Stimulated activated CD8-positive, alpha-beta memory T cell treated with anti-CD3 and anti-CD28 coated beads, Interleukin-7, amount 100 ng/mL, for 4 hours (primary cell): ENCODE measurements around the gene SUGCT.
"Not testable (repeated sequence)": the region's sequence is repeated elsewhere in the genome, so short reads cannot be mapped to it uniquely, and the experiment has no call there.

Experiments used
- DNase-seq, 2 donors: peaks; one replicate each; pipeline ENCODE4 v3.0.0-alpha.2; 2020; ENCODE audit warnings: low read depth in 2 of 2

The SUGCT gene

GRCh38 chr7:40199076-40199802, 64.4 kb downstream of the SUGCT start:
- DNase-seq, result no peak

- DNase-seq, result no peak
Observed at GRCh38 chr7:40200791-40201190, 66.0 kb downstream of the SUGCT start.

GRCh38 chr7:40202851-40203250, 68.0 kb downstream of the SUGCT start:
- no peak for DNase-seq

DNA sequence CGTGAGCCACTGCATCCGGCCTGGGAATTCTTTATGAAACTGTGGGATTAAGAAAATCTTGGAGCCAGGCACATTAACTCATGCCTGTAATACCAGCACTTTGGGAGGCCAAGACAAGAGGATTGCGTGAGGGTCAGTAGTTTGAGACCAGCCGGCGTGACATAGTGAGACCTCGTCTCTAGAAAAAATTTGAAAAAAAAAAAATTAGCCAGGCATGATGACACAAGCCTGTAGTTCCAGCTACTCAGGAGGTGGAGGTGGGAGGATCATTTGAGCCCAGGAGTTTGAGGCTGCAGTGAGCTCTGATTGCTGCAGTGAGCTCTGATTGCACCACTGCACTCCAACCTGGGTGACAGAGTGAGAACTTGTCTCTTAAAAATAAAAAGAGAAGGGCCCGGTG, 69.8 kb downstream of the SUGCT start:
- no peak for DNase-seq

DNA sequence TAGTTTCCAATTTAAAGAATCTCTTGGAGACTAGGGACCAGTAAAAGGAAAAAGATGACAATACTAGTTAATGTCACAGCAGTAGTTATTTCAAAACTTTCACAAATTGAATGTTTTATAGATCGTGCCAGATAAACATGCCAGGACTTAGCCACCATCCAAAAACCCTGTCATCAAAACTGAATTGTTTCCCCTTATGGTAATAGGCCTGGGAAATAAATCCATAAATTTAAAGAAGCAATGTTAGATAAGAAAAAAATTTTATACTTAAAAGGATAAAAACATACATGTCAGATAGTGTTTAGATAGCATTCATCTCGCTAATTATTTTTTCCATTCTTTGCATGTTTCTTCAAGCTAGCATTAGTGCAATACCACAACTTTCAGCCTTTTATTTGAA, 71.2 kb downstream of the SUGCT start:
- no peak for DNase-seq

- no peak for DNase-seq
Observed at GRCh38 chr7:40211276-40212003, 76.6 kb downstream of the SUGCT start.

- DNase-seq, result no peak
Observed at GRCh38 chr7:40213291-40213690, 78.5 kb downstream of the SUGCT start.

DNA sequence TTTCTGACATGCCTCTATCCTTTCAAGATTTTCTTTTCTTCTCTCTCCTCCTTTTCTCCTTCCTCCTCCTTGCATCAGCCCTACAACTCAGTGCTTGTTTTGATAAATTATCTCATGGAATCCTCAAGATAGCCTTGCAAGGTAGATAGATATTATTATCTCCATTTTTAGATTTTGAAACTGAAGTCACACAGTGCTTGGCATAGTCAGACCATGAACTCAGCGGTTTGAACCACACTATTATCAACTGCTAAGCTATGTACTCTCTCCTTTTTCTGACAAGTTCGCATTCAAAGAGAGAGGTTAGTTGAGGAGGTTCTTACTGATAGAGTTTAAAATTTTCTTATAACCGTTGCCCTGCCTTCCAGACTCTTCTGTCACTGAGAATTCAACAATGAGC, 79.1 kb downstream of the SUGCT start:
- DNase-seq, result no peak

DNA sequence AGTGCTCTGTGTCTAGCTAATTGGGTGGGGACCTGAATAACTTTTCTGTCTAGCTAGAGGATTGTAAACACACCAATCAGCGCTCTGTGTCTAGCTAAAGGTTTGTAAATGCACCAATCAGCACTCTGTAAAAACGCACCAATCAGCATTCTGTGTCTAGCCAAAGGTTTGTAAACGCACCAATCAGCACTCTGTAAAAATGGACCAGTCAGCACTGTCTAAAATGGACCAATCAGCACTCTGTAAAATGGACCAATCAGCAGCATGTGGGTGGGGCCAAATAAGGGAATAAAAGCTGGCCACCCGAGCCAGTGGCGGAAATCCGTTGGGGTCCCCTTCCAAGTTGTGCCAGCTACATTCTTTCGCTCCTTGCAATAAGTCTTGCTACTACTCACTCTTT, 83.8 kb downstream of the SUGCT start:
- not testable (repeated sequence) for DNase-seq

DNA sequence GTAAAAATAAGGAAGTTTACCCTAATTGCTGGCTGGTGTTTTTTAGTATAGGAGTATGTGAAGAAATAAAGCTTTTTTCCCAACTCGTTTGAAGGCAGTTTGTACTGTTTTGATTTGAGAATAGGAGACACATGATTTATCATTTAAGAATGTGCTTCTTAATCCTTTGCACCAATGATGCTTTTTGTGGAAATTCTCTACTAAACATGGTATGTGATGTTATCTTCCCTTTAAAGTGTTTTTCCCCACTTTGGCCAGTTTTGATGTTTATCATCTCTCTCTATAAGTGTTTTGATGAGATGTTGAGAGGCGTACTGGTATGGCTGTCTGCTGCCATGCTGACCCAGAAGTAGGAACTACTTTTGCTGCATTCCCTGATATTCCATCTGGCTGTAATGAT, 85.1 kb downstream of the SUGCT start:
- no peak for DNase-seq

- DNase-seq, result no peak
Observed at GRCh38 chr7:40220421-40220911, 85.7 kb downstream of the SUGCT start.

GRCh38 chr7:40221836-40222235, 87.0 kb downstream of the SUGCT start:
- no peak for DNase-seq

GRCh38 chr7:40223451-40224127, 88.8 kb downstream of the SUGCT start:
- DNase-seq, result no peak

- no peak for DNase-seq
Observed at GRCh38 chr7:40230101-40230500, 95.3 kb downstream of the SUGCT start.

- DNase-seq, result no peak
Observed at GRCh38 chr7:40231796-40232195, 97.0 kb downstream of the SUGCT start.

- no peak for DNase-seq
Observed at GRCh38 chr7:40232242-40232893, 97.6 kb downstream of the SUGCT start.

- DNase-seq, result no peak
Observed at GRCh38 chr7:40234046-40234445, 99.2 kb downstream of the SUGCT start.

GRCh38 chr7:40234666-40235065, 99.9 kb downstream of the SUGCT start:
- no peak for DNase-seq

GRCh38 chr7:40237731-40238130, 102.9 kb downstream of the SUGCT start:
- no peak for DNase-seq

GRCh38 chr7:40239755-40240303, 105.0 kb downstream of the SUGCT start:
- DNase-seq, result no peak

DNA sequence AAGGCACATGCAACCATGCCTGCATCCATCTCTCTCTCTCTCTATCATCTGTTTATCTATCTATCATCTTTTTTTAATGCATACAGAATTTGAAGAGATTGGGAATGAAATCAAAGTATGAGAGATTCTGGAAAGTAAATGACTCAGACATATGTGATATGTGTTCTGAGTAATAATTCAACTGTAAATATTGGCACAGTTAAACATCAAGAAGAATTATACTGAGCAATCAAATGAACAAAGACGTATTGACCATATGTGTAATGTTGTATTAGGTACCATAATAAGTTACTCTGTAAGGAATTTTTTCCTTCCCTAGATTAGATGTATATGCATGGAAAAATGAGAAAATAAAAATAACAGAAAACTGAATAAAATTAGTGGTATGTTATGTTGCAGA, 108.3 kb downstream of the SUGCT start:
- DNase-seq, result no peak

DNA sequence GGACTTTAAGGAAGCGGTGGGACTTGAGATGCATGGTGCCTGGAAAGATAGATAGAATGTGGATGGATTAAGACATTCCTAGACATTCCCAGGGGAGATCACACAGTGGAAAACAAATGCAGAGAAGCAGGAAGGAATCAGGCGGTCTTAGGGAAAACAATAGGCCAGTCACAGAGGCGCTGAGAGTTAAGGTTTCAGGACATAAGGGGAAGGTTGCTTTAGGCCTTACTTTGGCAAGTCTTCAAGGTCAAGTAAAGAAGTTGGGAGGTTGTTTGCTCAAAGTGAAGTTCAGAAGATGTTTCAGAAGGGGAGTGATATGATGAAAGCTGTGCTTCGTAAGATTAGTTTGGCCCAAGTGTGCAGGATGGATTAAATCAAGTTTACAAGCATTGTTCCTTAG, 109.4 kb downstream of the SUGCT start:
- no peak for DNase-seq
